ENCODE measurements around the gene ELF1.
A peak's percentile ranks its signal among the peaks of the same experiment; 100 is the strongest.

ELF1 gene

DNA sequence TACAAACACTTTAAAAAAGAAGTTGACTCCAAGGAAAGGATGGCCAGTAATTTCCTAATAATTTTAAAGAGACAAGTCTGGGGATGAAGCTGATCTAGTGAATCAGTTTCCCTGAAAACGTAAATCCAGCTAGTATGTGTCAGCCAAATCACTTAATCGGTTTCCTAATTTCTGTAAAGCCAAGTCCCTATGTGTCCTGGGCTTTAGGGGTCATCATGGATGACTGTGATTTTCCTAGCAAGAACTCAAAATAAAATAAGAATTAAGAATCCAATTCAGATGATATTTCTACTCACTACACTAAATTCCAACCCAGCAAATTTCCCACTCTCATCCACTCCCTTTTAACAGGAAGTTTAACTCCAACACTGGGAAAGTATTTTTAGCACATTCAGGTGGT lies 35.9 kb downstream of the ELF1 start:
- H3K27me3 ChIP-seq (ENCODE audit: insufficient read depth, low read length), result no peaks in the 10 kb centered on the region
- H3K36me3 ChIP-seq (ENCODE audit: insufficient read depth, low read length), result peaks cover 42% of the 10 kb centered on the region
- H3F3A ChIP-seq (ENCODE audit: insufficient read depth, low read length), result 0 out of 2 replicates have a peak, but pooled peaks cover 11% of the 10 kb centered on the region
- peak overlapping the region; percentile 73 for H3K4me3 ChIP-seq (ENCODE audit: low read depth, low read length, poor library complexity, severe bottlenecking)
- peaks cover 99% of the 10 kb centered on the region for H3K79me2 ChIP-seq (ENCODE audit: insufficient read depth, low read length)
- H3K27ac ChIP-seq (ENCODE audit: low read depth, low read length, poor library complexity, severe bottlenecking), result peak overlapping the region; percentile 90
- H3K9me3 ChIP-seq (ENCODE audit: low read length), result no peaks in the 10 kb centered on the region
- H3K4me2 ChIP-seq (ENCODE audit: low read length), result peak overlapping the region; percentile 78
- peak overlapping the region; percentile 75 for H3K9ac ChIP-seq (ENCODE audit: low read length)
- no peaks in the 10 kb centered on the region for H4K20me1 ChIP-seq (ENCODE audit: insufficient read depth, low read length)
- H3K9me2 ChIP-seq (ENCODE audit: low read depth, low read length), result no peaks in the 10 kb centered on the region
- TF ChIP-seq EZH2 (IDR thresholded peaks at IDR 0.05; ENCODE audit: borderline replicate concordance, low read length), result no peak
- TF ChIP-seq, protein P1, sequence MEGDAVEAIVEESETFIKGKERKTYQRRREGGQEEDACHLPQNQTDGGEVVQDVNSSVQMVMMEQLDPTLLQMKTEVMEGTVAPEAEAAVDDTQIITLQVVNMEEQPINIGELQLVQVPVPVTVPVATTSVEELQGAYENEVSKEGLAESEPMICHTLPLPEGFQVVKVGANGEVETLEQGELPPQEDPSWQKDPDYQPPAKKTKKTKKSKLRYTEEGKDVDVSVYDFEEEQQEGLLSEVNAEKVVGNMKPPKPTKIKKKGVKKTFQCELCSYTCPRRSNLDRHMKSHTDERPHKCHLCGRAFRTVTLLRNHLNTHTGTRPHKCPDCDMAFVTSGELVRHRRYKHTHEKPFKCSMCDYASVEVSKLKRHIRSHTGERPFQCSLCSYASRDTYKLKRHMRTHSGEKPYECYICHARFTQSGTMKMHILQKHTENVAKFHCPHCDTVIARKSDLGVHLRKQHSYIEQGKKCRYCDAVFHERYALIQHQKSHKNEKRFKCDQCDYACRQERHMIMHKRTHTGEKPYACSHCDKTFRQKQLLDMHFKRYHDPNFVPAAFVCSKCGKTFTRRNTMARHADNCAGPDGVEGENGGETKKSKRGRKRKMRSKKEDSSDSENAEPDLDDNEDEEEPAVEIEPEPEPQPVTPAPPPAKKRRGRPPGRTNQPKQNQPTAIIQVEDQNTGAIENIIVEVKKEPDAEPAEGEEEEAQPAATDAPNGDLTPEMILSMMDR (IDR thresholded peaks at IDR 0.05; ENCODE audit: low read length), result no peak
- H2AFZ ChIP-seq (ENCODE audit: low read length), result no peak overlapping the region
- H3K4me1 ChIP-seq (ENCODE audit: insufficient read depth, low read length, severe bottlenecking), result peaks cover 99% of the 10 kb centered on the region

DNA sequence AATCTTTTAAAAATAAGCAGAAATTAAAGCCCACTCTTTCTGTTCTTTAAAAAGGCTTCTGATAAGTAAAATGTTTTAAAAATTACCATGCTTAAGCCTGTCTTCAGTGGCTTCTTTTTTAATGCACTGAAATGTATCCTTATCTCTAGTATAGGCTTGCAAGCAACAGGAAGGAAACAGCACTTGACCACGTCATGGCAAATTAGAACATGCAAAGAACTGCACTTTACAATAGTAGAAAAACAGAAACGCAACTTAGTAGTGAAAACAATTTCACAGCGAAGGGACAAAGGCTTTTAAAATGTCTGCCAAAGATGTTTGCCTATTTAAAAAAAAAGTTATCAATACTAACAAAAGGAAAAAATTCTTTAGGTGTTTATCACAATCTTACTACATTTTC lies 36.3 kb downstream of the ELF1 start:
- Histone ChIP-seq H3K4me1 (ENCODE audit: insufficient read depth, low read length, severe bottlenecking) (peaks cover 99% of the 10 kb centered on the region), H3K4me2 (ENCODE audit: low read length) (peak overlapping the region; percentile 78), H4K20me1 (ENCODE audit: insufficient read depth, low read length) (no peaks in the 10 kb centered on the region), H3K79me2 (ENCODE audit: insufficient read depth, low read length) (peaks cover 99% of the 10 kb centered on the region), H3K36me3 (ENCODE audit: insufficient read depth, low read length) (peaks cover 41% of the 10 kb centered on the region), H3K27ac (ENCODE audit: low read depth, low read length, poor library complexity, severe bottlenecking) (peak overlapping the region; percentile 90), H3K4me3 (ENCODE audit: low read depth, low read length, poor library complexity, severe bottlenecking) (peak overlapping the region; percentile 73), H3F3A (ENCODE audit: insufficient read depth, low read length) (0 out of 2 replicates have a peak, but pooled peaks cover 11% of the 10 kb centered on the region), H2AFZ (ENCODE audit: low read length) (no peak overlapping the region), H3K9me2 (ENCODE audit: low read depth, low read length) (no peaks in the 10 kb centered on the region), H3K27me3 (ENCODE audit: insufficient read depth, low read length) (no peaks in the 10 kb centered on the region), H3K9me3 (ENCODE audit: low read length) (no peaks in the 10 kb centered on the region), H3K9ac (ENCODE audit: low read length) (peak overlapping the region; percentile 75)
- no peak for TF ChIP-seq EZH2 (IDR thresholded peaks at IDR 0.05; ENCODE audit: borderline replicate concordance, low read length)
- TF ChIP-seq, protein P1 (IDR thresholded peaks at IDR 0.05; ENCODE audit: low read length), result no peak

DNA sequence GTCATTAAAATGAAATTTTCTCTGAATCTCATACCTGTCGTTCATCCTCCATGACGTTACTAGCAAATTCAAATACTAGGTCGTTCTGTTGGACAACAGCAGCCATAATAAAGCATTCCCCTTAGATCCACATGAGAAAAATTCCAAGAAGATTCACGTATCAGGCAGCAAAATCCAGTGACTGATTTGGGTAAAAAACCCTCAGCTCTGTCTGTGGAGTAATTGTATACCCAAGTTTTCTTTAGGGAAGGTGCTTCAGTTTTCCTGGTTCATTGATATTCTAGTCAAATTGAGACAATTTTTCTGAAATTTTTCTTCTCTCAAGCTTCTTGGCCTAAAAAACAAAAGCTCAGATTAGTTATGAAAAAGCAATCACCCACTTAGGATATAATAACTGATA lies 37.2 kb downstream of the ELF1 start:
- Histone ChIP-seq H3K79me2 (ENCODE audit: insufficient read depth, low read length) (peaks cover 99% of the 10 kb centered on the region), H3K27me3 (ENCODE audit: insufficient read depth, low read length) (no peaks in the 10 kb centered on the region), H3K27ac (ENCODE audit: low read depth, low read length, poor library complexity, severe bottlenecking) (peak overlapping the region; percentile 90), H3F3A (ENCODE audit: insufficient read depth, low read length) (0 out of 2 replicates have a peak, but pooled peaks cover 11% of the 10 kb centered on the region), H3K4me1 (ENCODE audit: insufficient read depth, low read length, severe bottlenecking) (peaks cover 99% of the 10 kb centered on the region), H3K4me3 (ENCODE audit: low read depth, low read length, poor library complexity, severe bottlenecking) (peak overlapping the region; percentile 73), H3K9me2 (ENCODE audit: low read depth, low read length) (no peaks in the 10 kb centered on the region), H3K4me2 (ENCODE audit: low read length) (peak overlapping the region; percentile 78), H3K9me3 (ENCODE audit: low read length) (no peaks in the 10 kb centered on the region), H3K36me3 (ENCODE audit: insufficient read depth, low read length) (peaks cover 46% of the 10 kb centered on the region), H2AFZ (ENCODE audit: low read length) (no peak overlapping the region), H4K20me1 (ENCODE audit: insufficient read depth, low read length) (no peaks in the 10 kb centered on the region), H3K9ac (ENCODE audit: low read length) (peak overlapping the region; percentile 75)
- TF ChIP-seq, protein P1 (IDR thresholded peaks at IDR 0.05; ENCODE audit: low read length), result no peak
- TF ChIP-seq EZH2 (IDR thresholded peaks at IDR 0.05; ENCODE audit: borderline replicate concordance, low read length), result no peak

All from OCI-LY1 (cell line).